Natural killer cell (primary cell): ENCODE measurements around the gene SF3B2. TPM values are rescaled to one million over a fixed set of nuclear protein-coding genes. Genes with fewer than 3 reads are reported as not detected.

ENCODE experiments used
- ATAC-seq, 3 donors: fragments of 150-1000 bp in 2 of 3; fragments of 200-7000 bp in 1 of 3; cut with Tn5 transposase; 1 replicate in 1 of 3; 2 replicates in 2 of 3; pipeline ENCODE4 v1.10.0; 2021; ENCODE audit warnings: mild to moderate bottlenecking in 2 of 3, moderate library complexity in 2 of 3
- DNase-seq, 2 donors: peaks; one replicate each; pipeline versions ENCODE4 v3.0.0 to v3.0.0-alpha.2; 2013 to 2021; ENCODE audit warnings: mixed read lengths in 1 of 2
- H3K27ac ChIP-seq: one replicate; pipeline ENCODE4 v1.5.1; 2013; ENCODE audit warnings: mild to moderate bottlenecking, low read length
- H3K27me3 ChIP-seq: one replicate; pipeline ENCODE4 v1.6.1; 2013; ENCODE audit warnings: low read length; ENCODE audit not compliant: control insufficient read depth, insufficient read depth
- H3K36me3 ChIP-seq: one replicate; pipeline ENCODE4 v1.6.1; 2013; ENCODE audit warnings: low read length; ENCODE audit not compliant: control insufficient read depth, insufficient read depth
- H3K4me1 ChIP-seq: one replicate; pipeline ENCODE4 v1.6.1; 2013; ENCODE audit warnings: low read length; ENCODE audit not compliant: control insufficient read depth, insufficient read depth
- H3K4me3 ChIP-seq: one replicate; pipeline ENCODE4 v1.5.1; 2013; ENCODE audit warnings: low read length
- H3K9me3 ChIP-seq: one replicate; pipeline ENCODE4 v1.6.1; 2013; ENCODE audit warnings: low read length; ENCODE audit not compliant: control insufficient read depth, insufficient read depth
- H3K27ac Mint-ChIP-seq, 2 donors: one replicate each; pipeline ENCODE4 v1.8.0; 2022; ENCODE audit warnings: mild to moderate bottlenecking in 2 of 2, mixed read lengths in 2 of 2, moderate library complexity in 1 of 2
- H3K27me3 Mint-ChIP-seq, 2 donors: one replicate each; pipeline ENCODE4 v1.8.0; 2022; ENCODE audit warnings: low read depth in 2 of 2, mixed read lengths in 2 of 2
- H3K36me3 Mint-ChIP-seq: one replicate; pipeline ENCODE4 v1.8.0; 2022; ENCODE audit warnings: mixed read lengths
- H3K4me1 Mint-ChIP-seq, 2 donors: one replicate each; pipeline ENCODE4 v1.8.0; 2022; ENCODE audit warnings: mixed read lengths in 2 of 2
- H3K4me3 Mint-ChIP-seq: one replicate; pipeline ENCODE4 v1.8.0; 2022; ENCODE audit warnings: mild to moderate bottlenecking, moderate library complexity, mixed read lengths
- H3K9me3 Mint-ChIP-seq, 2 donors: one replicate each; pipeline ENCODE4 v1.8.0; 2022; ENCODE audit warnings: mixed read lengths in 2 of 2
- WGBS: methylation state at CpG from one replicate; pipeline ENCODE4 v1.1.7; 2013; ENCODE audit warnings: missing lambda C conversion rate; ENCODE audit not compliant: insufficient coverage; 5-methylcytosine and 5-hydroxymethylcytosine counted together
- intact Hi-C: fragments of 100-400 bp; cut with micrococcal nuclease; formaldehyde crosslinking; loops from one replicate; pipeline ENCODE4 v1.14.2; 2022
- total RNA-seq, 4 donors: library from RNA; stranded (reverse); fragments of 120-200 nt in 1 of 4; gene quantifications; one replicate each; pipeline versions ENCODE4 v1.2.3 to v1.2.4, GENCODE V29; 2013 to 2022
- TF ChIP-seq, protein P1 (sequence below): fragments of 200-600 bp; IDR thresholded peaks from one replicate; pipeline ENCODE4 v1.8.0; 2022; ENCODE audit warnings: antibody characterized with exemption

The SF3B2 gene
- total RNA-seq, 3 donors from 2014 or later (not counting 1 experiment from before 2014, with no cell fraction given) = 249 to 269 (median 253) TPM

DNA sequence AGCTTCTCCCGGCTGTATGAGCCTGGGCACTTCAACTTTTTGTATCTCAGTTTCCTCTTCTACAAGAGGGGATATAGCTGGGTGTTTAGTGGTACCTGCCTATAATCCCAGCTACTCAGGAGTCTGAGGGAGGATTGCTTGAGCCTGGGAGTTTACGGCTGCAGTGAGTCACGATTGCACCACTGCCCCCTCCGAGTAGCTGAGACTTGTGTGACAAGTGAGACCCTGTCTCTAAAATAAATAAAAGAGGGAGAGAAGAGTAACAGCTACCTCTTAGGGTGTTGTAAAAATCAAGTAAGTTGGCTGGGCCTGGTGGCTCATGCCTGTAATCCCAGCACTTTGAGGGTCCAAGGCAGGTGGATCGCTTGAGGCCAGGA is 15.8 kb upstream of the SF3B2 start:
- ATAC-seq (no peak), DNase-seq (no peak)
- Histone ChIP-seq H3K27me3 (peaks cover 4% of the 10 kb centered on the region), H3K27ac (no peak overlapping the region), H3K4me3 (no peak overlapping the region), H3K4me1 (no peaks in the 10 kb centered on the region), H3K36me3 (no peaks in the 10 kb centered on the region), H3K9me3 (no peaks in the 10 kb centered on the region)
- intact Hi-C loops = no loop called here
- Mint-ChIP-seq H3K27ac (no peak overlapping the region), H3K36me3 (no peaks in the 10 kb centered on the region), H3K9me3 (no peaks in the 10 kb centered on the region), H3K4me1 (no peaks in the 10 kb centered on the region), H3K4me3 (no peak overlapping the region), H3K27me3 (peaks cover 0 to 8% of the 10 kb centered on the region in 2 donors)
- TF ChIP-seq, protein P1, sequence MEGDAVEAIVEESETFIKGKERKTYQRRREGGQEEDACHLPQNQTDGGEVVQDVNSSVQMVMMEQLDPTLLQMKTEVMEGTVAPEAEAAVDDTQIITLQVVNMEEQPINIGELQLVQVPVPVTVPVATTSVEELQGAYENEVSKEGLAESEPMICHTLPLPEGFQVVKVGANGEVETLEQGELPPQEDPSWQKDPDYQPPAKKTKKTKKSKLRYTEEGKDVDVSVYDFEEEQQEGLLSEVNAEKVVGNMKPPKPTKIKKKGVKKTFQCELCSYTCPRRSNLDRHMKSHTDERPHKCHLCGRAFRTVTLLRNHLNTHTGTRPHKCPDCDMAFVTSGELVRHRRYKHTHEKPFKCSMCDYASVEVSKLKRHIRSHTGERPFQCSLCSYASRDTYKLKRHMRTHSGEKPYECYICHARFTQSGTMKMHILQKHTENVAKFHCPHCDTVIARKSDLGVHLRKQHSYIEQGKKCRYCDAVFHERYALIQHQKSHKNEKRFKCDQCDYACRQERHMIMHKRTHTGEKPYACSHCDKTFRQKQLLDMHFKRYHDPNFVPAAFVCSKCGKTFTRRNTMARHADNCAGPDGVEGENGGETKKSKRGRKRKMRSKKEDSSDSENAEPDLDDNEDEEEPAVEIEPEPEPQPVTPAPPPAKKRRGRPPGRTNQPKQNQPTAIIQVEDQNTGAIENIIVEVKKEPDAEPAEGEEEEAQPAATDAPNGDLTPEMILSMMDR = no peak
- WGBS = 88% methylated on average over 4 of the region's 5 CpGs

DNA sequence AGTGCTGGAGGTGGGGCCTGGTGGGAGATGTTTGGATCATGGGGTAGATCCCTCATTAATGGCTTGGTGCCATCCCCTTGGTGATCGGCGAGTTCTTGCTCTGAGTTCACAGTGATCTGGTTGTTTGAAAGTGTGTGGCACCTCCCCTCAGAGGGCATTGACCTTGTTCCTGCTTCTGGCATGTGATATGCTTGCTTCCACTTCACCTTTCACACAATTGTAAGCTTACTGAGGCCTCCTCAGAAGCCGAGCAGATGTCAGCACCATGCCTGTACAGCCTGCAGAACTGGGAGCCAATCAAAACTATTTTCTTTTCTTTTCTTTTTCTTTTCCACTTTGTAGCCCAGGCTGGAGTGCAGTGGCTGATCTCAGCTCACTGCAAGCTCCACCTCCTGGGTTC is 14.8 kb upstream of the SF3B2 start:
- DNase-seq (no peak), ATAC-seq (no peak)
- no peaks in the 10 kb centered on the region for H3K36me3 Mint-ChIP-seq
- H3K36me3 ChIP-seq = no peaks in the 10 kb centered on the region
- no peaks in the 10 kb centered on the region for H3K9me3 Mint-ChIP-seq
- TF ChIP-seq, protein P1 = no peak
- no peaks in the 10 kb centered on the region for H3K4me1 Mint-ChIP-seq
- WGBS = 95% methylated on average over 3 of the region's 3 CpGs
- peaks cover 0 to 8% of the 10 kb centered on the region in 2 donors for H3K27me3 Mint-ChIP-seq
- no peak overlapping the region for H3K4me3 ChIP-seq
- no peaks in the 10 kb centered on the region for H3K4me1 ChIP-seq
- intact Hi-C loops = no loop called here
- H3K27me3 ChIP-seq = peaks cover 4% of the 10 kb centered on the region
- H3K27ac ChIP-seq = no peak overlapping the region
- no peak overlapping the region for H3K4me3 Mint-ChIP-seq
- no peak overlapping the region for H3K27ac Mint-ChIP-seq
- no peaks in the 10 kb centered on the region for H3K9me3 ChIP-seq

DNA sequence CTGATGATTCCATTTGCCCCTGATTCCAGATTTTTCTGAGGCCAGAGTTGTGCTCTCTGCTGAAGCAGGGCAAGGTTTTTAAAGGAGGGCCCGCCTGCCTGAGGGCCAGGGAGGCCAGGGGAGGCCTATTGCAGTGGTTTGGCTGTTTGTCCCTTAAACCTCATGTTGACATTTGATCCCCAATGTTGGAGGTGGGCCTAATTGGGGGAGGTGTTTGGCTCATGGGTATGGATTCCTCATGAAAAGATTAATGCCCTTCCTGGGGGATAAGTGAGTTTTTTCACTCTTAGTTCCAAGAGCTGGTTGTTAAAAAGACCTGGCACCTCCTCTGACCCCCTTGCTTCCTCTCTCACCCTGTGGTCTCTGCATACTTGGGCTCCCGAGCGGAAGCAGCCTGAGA is 12.4 kb upstream of the SF3B2 start:
- no peak for ATAC-seq
- H3K27me3 Mint-ChIP-seq = peaks cover 0 to 4% of the 10 kb centered on the region in 2 donors
- H3K9me3 Mint-ChIP-seq = no peaks in the 10 kb centered on the region
- H3K36me3 Mint-ChIP-seq = no peaks in the 10 kb centered on the region
- H3K27ac Mint-ChIP-seq = no peak overlapping the region
- DNase-seq = no peak
- TF ChIP-seq, protein P1 = no peak
- no peak overlapping the region for H3K4me3 ChIP-seq
- no peaks in the 10 kb centered on the region for H3K36me3 ChIP-seq
- intact Hi-C loops = no loop called here
- H3K27me3 ChIP-seq = peaks cover 4% of the 10 kb centered on the region
- H3K4me1 ChIP-seq = peaks cover under 1% of the 10 kb centered on the region
- no peak overlapping the region for H3K4me3 Mint-ChIP-seq
- 92% methylated on average over 3 of the region's 3 CpGs for WGBS
- no peak overlapping the region for H3K27ac ChIP-seq
- no peaks in the 10 kb centered on the region for H3K9me3 ChIP-seq
- H3K4me1 Mint-ChIP-seq = peaks cover 4 to 5% of the 10 kb centered on the region in 2 donors

DNA sequence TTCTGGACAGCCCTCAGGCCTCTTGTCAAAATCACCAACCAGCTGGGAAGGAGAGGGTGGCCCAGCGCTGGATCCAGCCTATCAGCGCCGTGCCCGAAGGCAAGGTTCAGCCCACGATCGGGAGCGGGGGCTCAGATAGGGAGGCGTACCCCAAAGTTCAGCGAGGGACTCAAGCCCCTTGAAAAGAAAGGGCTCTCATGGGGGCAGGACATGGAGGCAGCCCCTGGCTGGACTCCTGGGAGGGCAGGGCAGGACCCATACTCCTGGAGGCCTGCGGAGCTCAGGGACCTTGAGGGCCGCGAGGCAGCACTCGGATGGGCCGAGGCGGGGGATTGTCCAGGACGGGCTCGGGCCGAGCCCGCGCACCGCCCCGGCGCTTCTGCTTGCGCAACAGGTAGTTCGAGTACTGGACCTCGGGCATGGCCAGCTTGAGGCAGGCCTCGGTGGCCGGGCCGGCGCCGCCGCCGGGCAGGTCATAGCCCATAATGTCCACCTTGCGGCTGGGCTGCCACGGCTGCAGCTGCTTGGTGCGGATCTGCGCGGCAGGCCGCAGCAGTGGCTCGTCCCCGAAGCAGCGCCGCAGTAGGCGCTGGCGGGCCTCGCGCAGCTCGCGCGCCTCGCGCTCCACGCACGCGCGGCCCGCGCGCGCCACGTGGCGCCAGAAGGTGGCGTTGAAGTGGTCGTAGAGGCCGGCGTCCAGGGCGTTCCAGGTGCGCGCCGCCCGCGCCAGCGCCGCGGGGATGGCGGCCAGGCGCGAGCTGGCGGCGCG is 9.8 kb upstream of the SF3B2 start:
- WGBS = 97% methylated on average over 81 of the region's 81 CpGs
- Histone ChIP-seq H3K9me3 (no peaks in the 10 kb centered on the region), H3K27ac (no peak overlapping the region), H3K36me3 (no peaks in the 10 kb centered on the region), H3K27me3 (no peaks in the 10 kb centered on the region), H3K4me3 (no peak overlapping the region), H3K4me1 (peaks cover 10% of the 10 kb centered on the region)
- Mint-ChIP-seq H3K36me3 (no peaks in the 10 kb centered on the region), H3K4me1 (peaks cover 12% of the 10 kb centered on the region in 2 donors), H3K27me3 (no peaks in the 10 kb centered on the region), H3K27ac (no peak overlapping the region), H3K9me3 (no peaks in the 10 kb centered on the region), H3K4me3 (no peak overlapping the region)
- intact Hi-C loops = no loop called here
- ATAC-seq (no peak), DNase-seq (no peak)
- TF ChIP-seq, protein P1 = no peak
